NCI-H82 (cell line): Measurements from ENCODE around the gene SDS.

ENCODE experiments used
- DNase-seq: peaks from one replicate; lab custom pipeline; 2025; lab: John Stamatoyannopoulos, UW

The SDS gene

DNA sequence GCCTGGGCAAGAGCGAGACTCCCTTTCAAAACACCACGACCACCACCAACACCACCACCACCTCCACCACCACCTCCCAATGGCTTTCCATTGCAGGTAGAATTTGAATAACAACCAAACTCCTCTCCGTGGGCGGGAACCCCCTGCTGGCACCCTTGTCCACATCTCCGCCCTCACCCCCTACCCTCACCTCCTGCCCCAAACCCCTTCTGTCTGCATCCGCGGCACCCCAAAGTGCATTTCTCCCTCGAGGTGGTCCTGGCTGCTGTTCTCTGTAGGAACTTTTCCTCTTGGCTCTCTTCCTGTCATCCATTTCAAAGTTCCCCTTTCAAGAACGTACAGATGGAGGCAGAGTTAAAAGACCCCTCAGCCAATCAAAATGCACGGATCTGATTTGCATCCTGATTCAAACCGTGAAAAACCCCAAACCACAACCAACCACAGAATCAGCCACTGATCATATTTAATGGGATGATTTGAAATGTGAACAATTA is 22.3 kb upstream of the SDS start:
- no peak for DNase-seq

DNA sequence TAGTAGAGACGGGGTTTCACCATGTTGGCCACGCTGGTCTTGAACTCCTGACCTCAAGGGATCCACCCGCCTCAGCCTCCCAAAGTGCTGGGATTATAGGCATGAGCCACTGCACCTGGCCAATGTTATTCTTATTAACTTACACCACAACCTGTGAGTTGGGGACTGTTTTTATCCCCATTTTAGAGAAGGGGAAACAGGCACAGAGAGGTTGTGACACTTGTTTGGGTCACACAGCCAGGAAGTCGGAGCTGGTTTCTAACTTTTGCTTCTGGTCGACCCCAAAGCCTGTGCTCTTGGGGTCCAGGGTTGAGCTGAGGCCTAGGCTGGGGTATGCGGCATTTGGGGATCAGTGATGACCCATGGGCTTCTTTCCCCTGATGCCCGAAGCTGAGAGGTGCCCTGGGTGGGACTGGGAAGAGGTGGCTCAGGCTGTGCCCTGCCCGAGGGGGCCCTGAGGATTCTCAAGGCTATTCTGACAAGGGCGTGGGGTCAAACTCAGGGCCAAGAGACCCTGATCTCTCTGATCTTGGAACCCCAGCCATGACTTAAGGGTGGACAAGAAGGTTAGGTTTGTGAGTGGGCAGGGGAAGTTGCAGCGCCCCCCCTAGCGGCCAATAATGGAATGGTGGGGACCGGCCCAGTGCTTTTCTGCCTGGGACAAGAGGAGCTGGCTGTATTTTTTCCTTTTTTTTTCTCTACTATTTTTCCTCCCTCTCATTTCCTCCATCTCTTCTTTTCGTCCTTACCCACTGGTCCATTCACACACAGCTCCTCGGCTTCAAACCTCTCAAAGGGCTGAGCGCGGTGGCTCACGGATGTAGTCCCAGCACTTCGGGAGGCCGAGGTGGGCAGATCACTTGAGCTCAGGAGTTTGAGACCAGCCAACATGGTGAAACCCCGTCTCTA is 21.5 kb upstream of the SDS start:
- DNase-seq: peak; percentile 62

DNA sequence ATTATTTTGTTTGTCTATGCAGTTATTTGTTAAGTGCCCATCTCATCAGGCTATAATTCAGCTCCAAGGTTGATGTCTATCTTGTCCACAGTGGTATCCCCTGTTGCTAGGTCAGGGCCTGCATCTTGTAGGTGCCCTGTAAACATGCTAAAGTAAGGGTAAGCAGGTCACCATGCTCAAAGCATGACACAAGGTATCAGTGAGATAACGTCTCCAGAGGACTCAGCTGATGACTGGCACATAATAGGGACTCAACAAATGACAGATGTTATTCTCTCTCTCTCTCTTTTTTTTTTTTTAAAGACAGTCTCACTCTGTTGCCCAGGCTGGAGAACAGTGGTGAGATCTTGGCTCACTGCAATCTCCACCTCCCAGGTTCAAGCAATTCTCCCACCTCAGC is 20.8 kb upstream of the SDS start:
- no peak for DNase-seq

DNA sequence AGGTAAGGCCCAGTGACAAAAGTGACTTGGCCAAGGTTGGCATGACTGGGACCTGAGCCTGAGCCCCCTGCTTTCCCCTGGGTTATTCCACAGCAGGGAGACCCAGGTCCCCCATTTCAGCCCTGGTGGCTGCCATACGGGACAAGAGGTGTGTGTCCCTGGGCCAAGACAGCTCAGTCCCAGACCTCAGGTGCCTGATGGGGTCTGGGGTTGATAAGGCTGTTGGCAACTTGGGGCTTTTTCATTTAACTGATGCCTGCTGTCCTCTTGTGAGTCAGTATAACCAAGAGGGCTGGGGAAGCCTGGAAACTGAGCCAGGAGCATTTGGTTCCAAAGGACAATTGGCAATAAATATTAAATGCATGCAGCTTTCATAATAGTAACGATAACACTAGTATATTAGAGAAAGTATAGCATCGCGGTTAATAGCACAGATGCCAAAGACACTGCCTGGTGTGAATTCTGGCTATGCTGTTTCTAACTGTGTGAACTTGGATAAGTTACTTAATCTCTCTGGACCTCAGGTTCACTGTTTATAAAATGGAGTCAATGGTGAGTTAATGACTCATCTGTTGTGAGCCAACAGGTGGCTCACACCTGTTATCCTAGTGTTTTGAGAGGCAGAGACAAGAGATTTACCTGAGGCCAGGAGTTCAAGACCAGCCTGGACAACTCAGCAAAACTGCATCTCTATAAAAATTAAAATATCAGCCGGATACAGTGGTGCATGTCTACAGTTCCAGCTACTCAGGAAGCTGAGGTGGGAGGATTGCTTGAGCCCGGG is 19.4 kb upstream of the SDS start:
- DNase-seq: no peak

DNA sequence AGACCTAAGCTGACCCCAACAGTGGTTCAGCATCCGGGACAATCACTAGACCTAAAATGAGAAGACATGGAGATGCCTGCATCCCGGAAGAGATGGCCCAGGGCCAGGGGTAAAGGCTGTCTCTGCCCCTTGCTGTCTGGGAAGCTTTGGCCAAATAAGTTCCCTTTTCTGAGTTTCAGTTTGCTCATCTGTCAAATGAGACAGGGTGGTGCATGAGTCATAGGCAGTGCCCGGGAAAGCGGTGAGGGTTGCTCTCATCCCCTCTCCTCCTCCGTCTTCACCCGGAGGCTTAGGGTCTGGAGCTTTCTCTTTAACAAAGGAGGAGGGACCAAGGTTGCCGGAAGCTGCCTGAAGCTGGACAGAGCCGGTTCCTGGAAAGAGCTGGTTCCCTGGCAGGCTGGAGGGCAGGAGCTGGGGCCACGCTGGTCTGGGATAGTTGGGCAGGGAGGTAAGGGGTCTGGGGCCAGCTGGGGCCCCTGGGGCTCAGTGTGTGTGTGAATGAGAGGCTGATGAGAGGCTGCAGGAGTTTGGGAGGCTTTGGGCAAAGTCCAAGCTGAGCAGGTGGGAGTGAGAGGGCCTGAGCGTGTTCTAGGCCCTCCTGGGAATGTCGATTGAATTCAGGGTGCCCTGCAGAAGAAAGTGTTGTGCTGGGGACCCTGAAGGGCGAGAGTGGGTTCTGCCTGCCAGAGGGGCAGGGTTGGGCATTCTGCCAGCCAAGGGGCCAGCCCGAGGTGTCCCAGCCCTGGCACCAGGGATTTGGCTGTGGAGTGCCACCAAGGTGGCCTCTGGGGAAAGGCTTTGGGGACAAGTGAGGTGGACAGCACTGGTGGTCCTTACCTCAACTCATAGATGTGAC is 18.6 kb upstream of the SDS start, which contains the start of gene SDSL:
Gene SDSL (plus strand): TSS at position 351 of the 856 bp plus-strand sequence. CDS start 5,603 bp downstream, outside the sequence.
- DNase-seq: peak; percentile 58

DNA sequence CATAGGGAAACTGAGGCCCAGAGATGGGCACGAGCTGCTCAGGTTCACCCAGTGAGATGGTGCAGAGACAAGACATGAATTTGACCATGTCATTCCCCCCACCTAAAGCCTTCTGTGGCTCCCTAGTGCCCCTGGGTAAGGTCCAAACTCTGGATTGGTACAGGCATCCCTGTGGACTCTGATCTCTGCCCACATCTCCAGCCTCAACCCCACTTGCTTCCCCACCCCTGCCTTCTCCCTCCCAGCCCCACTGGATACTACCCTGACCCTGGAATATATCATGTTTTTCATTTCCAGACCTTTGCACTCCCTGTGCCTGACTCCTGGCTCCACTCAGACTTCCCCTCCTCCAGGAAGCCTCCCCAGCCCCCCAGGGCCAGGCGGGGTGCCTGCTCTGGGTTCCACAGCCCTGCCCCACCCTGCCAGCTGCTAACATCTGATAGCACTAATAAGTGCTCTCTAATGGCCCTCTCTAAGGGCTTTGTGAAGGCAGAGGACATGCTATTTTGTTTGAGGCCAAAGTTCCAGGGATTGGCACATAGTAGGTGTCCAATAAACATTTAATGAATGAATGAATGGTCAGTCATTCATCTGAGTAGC is 17.4 kb upstream of the SDS start:
- DNase-seq: no peak

DNA sequence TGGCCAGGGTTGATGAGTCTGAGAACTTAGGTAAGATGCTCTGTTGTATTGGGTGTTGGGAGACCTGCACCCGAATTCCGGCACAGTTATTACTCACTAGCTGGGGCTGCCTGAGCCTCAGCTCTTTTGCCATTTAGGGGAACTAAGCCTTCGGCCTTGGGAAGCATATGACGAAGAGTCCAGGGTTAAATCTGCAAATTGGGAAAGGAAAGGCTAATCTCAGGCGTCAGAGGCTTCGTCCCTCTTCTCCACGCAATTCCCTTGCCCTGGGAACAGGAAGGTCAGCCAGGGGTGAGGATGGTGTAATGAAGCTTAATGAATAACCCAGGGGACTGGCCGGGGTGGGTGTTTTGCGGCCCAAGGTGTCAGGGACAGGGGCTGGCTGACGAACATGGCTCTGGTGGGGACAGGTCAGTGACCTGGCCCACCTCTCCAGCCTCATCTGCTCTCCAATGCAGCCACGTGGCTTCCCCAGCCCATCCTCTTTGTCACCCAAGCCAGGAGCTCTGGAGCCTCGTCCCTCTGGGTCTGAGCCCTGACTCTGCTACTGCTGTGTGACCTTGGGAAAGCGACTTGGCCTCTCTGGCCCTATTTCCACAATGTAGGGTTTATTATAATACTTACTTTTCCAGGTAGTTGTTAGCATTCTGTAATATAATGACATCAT is 14.7 kb upstream of the SDS start:
- DNase-seq: no peak

DNA sequence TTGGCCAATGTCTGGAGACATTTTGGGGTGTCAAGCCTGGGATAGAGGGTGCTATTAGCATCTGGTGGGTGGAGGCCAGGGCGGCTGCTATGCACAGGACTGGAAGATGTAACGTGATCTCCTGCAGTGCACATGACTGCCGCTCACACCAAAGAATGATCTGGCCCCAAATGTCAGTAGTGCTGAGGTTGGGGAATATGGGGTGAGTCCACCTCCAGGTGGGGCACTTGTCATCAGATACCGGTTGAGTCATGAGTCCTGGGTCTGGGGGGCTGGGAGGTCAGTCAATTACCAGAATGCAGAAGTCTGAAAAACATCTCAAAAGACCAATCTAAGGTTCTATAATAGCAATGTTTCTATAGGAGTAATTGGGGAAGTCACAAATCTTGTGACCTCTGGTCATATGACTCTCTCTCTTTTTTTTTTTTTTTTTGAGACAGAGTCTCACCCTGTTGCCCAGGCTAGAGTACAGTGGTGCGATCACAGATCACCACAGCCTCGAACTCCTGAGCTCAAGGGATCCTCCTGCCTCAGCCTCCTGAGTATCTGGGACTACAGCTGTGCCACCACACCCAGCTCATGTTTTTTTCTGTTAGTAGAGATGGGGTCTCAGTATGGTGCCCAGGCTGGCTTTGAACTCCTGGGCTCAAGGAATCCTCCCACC is 12.5 kb upstream of the SDS start:
- no peak for DNase-seq

DNA sequence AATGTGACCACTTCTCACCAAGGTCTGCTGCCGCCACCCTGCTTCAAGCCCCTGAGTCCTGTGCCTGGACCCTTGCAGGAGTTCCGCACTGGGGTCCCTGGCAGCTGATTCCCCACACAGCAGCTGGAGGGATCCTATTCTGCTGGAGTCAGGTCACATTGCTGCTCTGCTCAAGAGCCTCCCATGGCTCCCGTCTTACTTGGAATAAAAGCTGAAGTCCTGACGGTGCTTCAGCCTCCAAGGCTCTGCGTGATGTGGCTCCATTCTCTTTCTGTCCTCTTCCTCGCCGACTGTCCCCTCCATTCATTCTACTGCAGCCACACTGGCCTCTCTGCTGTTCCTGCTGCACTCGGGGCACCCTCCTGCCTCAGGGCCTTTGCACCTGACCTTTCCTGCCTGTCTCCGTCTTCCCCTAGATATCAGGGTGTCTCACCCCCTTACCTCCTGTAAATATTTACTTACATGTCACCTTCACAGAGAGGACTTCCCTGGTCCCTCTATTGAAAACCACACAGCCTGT is 10.9 kb upstream of the SDS start:
- DNase-seq: no peak

DNA sequence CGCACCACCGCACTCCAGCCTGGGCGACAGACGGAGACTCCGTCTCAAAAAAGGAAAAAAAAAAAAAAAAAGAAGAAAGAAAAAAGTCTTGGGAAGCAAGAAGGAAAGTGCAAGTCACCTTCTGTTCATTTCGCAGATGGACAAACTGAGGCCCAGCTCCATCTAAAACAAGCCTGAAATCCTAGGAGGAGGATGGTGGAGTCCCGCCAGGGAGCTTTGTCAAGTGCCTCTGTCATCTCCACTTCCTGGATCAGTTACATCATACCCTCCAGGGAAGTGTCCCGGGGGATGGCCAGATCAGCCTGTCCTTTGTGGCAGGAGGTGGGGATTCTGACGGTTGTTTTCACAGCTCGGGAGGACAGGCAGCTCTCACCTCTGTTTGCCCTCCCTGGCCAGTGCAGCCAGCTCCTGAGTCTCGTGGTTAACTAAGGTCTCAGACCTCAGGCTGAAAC is 9.8 kb upstream of the SDS start:
- peak; percentile 19 for DNase-seq

DNA sequence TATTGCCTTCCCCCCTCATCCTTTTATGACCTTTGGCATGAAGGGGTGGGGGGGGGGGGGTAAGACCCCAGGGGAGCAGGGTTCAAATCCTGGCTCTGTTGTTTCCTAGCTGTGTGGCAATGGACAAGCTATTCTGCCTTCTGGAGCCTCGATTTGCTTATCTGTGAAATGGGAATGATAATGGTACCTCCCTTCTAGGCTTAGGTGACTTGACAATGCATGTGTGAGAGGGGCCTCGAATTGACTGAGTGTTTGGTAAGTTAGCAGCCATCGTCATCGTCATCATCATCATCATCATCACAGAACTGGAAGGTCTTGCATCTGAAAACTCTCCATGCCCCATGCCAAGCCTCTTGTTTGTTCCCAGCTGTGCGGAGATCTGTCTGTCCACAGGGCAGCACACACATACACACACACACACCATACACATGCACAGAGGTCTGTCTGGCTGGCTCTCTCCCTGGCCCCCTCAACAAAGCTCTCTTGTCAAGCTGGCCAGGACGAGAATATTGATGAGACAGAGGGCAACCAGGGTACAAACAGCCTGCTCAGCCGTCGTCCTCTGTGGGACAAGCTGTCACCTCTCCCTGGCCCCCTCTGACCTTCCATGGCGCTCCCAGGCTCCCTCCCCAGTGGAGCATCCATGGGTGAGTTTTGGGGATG is 5.9 kb upstream of the SDS start:
- DNase-seq: no peak

DNA sequence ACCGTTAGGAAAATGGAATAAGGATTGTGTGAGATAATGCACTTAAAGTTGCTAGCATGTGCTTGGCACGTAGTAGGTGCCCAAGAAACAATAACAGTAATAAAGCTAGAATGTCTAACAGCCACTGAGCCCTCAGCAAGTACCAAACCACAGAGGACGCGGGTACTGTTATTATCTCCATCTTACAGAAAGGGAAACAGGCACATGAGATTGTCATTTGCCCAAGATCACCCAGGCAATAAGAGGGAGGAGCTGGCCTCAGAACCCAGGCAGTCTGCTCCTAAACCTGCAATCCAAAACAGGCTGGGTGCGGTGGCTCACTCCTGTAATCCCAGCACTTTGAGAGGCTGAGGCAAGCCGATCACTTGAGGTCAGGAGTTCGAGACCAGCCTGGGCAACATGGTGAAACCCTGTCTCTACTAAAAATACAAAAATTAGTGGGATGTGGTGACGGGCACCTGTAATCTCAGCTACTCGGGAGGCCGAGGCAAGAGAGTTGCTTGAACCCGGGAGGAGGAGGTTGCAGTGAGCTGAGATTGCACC is 5.1 kb upstream of the SDS start:
- no peak for DNase-seq

DNA sequence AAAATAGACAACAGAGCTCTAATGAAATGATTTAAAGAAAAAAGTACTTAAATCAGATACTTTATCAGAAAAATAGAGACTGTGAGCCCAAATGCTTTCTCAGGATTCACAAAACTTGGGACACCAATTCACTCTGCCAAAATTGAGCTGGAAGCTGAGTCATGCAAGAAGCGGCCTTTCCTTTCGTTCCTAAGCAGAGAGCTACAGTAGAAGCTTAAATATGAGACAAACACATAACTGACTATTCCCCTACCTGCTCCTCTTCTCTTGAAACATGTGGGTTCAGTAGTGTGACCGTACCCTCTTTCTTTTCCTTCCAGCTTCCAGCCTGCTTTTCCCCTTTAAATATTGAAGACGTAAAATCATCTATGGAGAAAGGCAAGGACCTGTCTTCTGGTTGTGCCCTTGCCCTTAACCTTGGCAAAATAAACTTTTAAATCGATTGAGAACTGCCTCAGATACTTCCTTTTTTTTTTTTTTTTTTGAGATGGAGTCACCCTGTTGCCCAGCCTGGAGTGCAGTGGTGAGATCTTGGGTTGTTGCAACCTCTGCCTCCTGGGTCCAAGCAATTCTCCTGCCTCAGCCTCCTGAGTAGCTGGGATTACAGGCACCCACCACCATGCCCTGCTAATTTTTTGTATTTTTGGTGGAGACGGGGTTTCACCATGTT is 4.4 kb upstream of the SDS start:
- no peak for DNase-seq

DNA sequence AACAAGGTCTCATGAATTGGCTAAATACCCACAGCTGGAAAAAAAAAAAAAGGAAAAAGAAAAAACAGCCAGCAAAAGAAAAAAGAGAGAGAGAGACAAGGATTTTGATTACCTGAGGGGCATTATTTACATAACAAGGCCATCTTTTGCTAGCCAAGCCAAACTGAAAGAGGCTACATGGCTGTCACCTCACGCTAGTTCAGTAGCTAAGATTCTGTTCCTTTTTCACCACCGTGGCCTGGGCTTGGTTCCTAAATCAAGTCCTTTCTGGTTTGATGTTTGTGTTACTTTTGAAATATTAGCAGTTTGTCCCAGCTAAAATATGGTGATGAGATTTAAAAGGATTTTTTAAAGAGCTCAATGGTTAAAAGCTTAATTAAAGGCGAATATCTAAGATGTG is 2.0 kb upstream of the SDS start:
- DNase-seq: no peak

DNA sequence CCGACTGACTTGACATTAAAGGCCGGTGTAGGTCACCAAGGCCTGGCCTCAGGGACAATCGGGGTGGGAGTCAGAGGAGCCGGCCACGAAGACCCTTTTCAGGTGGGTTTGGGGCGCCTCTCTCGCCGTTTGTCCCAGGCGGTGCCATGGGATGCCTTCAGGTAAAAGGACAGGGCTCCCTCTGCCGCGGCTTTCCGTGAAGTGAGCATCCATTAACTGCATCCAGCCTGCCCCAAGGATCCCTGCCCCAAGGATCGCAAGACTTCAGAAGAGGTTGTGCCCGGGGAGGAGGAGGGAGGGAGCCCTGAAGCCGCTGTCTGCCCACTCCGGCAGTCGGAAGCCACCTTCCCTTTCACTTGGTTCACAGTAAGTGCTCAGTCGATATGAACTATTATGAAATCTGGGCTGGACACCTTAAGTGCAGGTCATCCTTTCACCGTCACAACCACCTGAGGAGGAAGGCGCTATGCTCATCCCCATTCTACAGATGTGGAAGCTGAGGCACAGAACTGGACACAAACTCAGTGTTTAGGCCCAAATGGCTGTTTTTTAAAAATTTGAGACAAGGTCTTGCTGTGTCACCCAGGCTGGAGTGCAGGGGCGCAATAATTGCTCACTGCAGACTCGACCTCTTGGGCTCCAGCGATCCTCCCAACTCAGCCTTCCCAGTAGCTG is 964 bp downstream of the SDS start:
- DNase-seq: no peak

DNA sequence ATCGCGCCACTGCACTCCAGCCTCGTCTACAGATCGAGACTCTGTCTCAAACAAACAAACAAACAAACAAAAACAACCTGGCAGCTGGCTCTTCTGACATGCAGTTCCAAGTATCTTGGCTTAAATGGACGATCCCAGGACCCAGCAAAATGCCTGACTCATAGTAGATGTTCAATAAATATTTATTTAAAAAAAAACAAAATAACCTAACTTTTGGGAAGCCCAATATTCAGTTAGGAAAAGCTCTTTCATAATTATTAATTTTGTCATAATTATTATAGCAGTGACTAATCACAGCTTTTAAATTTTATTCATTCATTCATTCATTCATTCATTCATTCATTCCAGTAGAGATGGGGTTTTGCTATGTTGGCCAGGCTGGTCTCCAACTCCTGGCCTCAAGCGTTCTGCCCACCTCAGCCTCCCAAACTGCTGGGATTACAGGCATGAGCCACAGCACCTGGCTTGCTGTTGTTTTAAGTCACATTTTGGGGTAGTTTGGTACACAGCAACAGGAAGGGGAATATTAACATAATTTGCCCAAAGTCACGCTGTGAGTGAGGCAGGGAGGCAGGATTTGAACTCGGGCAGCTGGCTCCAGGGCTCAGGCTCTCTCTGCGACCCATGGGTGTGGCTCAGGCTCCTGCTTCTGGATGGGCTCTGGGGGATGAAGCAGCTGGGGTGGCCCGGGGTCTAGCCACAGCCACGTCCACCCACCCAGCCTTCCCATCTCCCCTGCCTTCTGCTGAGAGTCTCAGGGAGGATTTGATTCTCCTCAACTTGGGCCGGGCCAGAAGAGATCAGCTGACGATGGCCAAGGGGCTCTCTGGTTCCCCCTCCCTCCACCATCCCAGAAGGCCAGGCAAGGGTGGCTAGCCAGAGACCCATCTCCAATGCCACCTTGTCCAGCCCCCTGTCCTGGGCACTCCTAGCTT is 2.4 kb downstream of the SDS start:
- DNase-seq: no peak

DNA sequence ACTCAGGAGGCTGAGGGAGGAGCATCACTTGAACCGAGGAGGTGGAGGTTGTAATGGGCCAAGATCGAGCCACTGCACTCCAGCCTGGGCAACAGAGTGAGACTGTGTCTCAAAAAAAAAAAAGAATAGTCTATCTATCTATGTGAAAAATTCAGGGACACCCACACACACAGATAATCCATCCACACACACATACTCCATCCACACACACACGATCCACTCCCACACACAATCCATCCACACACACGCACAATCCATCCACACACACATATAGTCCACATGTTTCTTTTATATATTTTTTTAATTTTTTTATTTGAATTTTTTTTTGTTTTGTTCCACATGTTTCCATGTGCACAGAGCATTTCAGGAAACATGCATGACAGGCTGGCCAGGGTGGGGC is 3.3 kb downstream of the SDS start:
- DNase-seq: no peak
